Pericardium fibroblast (primary cell): ENCODE results near the gene CD37. TPM values are rescaled to one million over a fixed set of nuclear protein-coding genes. Genes with fewer than 3 reads are reported as not detected.

Experiments
- total RNA-seq: library from RNA; depleted of rRNA; stranded (reverse); fragments of >200 nt; gene quantifications from 2 replicates; pipeline ENCODE4 v1.2.3, GENCODE V29; 2015

The CD37 gene, protein sequence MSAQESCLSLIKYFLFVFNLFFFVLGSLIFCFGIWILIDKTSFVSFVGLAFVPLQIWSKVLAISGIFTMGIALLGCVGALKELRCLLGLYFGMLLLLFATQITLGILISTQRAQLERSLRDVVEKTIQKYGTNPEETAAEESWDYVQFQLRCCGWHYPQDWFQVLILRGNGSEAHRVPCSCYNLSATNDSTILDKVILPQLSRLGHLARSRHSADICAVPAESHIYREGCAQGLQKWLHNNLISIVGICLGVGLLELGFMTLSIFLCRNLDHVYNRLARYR
- not detected in 2 replicates for total RNA-seq

DNA sequence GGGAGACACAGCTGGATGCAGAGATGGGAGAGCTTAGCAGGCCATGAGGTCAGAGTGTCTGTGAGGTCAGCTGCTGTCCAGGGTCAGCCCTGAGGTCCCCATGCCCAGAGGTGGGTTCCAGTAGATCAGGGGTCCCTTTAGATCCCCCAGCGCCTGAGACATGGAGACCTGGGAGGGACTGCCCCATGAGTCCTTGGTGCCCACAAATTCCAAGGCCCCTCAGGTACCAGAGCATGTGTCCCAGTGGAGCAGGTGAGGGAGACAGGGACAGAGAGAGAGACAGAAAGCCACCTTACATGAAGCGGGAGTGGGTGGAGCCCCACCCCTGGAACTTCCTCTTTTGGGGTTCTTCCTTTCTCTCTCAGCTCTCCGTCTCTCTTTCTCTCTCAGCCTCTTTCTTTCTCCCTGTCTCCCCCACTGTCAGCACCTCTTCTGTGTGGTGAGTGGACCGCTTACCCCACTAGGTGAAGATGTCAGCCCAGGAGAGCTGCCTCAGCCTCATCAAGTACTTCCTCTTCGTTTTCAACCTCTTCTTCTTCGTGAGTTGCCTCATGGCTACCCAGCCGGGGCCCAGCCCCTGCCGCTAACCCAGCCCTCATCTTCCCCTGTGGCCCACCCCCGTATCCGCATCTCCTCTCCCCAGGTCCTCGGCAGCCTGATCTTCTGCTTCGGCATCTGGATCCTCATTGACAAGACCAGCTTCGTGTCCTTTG, at the start of gene CD37:
CD37 (plus strand) TSS at position 336 of the 713 bp plus-strand sequence; CDS start at position 471, 135 bp downstream.

DNA sequence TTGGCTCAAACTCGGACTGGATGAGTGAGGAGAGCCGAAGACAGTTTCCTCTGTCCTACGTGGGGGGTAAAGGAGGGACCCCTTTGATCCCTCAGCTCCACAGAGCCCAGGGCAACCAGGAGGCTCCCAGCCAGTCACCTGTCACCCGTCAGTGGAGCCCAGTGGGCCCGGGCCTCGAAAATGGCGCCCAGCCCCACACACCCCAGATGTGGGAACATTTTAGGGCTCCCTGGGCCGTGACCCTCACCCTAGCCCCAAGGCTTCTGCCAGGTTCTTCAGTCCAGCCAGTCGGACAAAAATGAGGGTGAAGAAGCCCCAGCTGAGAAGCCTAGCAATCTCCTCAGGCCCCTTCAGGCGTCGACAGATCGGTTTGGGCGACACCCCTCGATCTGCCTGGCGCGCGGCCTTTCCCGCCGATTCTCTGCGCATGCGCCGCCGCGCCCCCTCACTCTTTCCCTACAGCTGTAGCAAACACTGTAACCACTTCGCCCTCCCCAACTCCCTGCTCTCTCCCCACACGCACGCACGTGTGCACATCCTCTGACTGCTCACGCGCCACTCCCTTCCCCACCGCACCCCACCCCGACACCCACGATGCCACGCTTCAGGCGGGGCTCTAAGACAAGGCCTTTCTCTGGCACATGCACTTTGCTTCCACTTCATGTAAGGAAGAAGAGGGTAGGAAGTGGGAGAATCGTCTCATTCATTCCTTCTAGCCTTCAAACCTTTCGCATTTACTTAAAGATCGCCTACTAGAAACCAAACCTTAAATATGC, 10.2 kb upstream of the CD37 start, which contains the start of gene SLC6A16:
SLC6A16 (minus strand) TSS at position 391 of the 776 bp plus-strand sequence. CDS start 13,844 bp downstream, outside the sequence.

DNA sequence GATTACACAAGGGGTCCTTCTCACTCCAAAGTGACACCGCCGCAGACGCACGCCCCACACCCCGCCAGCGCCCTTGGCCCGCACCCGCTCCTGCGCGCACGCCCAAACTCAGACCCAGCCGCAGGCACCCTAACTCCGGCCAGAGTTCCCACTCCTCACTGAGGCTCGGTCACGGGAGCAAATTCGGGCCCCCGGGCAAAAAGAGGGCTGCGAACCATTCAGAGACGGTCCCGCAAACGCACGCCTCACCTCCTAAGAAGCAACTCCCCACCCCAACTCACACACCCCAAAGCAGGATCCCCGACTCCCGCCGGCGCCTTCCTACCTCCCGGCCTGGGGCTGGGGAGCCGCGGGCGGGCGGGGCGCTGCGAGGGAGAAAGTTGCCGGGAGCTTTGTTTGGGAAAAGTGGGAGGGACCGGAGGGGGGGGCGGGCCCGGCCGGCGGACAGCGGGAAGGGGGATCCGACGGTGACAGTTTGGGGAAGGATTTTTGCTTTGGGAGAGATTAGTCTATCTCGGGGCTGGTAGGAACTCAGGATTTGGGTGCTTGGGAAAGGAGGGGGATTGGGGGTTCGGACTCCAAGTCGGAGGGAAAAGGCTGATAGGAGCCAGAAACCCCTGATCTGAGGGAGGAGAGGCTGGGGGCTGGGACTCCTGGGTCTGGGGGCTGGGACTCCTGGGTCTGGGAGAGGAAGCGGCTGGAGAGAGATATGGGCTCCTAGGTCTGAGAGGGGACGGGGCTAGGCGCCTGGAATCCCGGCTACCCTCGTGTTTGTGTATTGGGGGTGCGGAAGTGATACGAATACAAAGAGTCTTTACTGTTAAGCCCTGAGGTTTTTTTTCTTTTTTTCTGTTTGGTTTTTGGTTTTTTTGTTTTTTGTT, 27.1 kb downstream of the CD37 start, which contains the start of gene TEAD2:
TEAD2 (minus strand) TSS at position 369 of the 881 bp plus-strand sequence. CDS start 2,341 bp downstream, outside the sequence.

DNA sequence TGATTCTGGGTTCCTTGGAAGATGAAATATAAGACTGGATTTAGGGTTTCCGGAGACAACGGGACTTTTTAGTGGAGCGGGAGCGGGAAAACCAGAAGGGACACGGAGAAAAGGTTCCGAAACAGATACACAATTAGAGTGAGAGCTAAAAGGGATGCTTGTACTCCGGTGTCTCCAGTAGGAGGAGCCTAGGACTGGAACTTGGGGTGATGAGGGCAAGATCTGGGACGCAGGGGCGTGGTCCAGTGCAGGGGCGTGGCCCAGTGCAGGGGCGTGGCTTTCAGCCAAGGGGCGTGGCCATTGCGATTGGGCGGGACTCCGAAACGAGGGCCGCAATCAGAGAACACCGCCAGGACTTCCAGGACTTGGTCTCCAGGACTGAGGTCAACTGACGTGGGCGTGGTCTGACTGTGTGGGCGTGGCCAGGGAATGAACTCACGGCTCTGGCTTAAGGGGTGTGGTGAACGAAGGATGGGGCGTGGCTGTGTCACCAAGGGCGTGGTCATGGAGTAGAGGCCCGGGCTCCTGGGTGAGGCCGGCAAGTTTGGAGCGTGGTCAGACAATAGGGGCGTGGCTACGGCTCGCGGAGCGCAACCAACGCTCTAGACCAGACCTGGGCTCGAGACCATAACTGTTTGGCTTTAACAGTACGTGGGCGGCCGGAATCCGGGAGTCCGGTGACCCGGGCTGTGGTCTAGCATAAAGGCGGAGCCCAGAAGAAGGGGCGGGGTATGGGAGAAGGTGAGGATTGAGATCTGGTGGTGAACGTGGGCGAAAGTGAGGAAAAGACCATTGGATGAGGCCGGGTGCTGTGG, 28.3 kb downstream of the CD37 start, which contains the start of gene DKKL1:
DKKL1 (plus strand) TSS at position 610 of the 815 bp plus-strand sequence; CDS start at position 732, 122 bp downstream.

DNA sequence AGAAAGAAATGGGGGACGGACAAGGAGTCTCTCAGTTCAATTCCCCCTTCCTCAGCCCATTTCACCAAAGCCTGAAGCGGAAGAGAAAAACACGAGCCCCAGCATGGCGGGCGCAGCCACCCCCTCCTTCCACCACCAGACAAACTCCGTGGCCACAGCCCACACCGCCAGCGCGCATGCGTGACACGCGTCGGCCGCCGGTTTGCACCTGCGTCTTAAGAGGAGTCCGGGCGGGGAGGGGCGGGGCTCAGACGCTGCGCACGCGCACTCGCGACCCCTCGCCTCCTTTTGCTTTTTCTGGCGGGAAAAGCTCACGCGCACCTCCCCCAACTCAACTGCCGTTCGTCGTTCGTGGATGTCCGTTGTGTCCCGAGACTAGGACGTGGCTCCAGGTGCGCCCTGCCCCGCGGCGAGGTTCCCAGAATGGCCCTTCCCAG, 52.7 kb downstream of the CD37 start, which contains the start of gene KASH5:
KASH5 (plus strand) TSS at position 314 of the 437 bp plus-strand sequence. CDS start 2,635 bp downstream, outside the sequence.

Other genes starting within 250 kb of the CD37 start
- 109 and 117 TPM in 2 replicates for gene SNRNP70, start 250.0 kb upstream of the CD37 start, total RNA-seq
- 9.8 and 12.3 TPM in 2 replicates for gene LIN7B, start 221.0 kb upstream of the CD37 start, total RNA-seq
- gene C19orf73, start 216.3 kb upstream of the CD37 start, total RNA-seq = 3.2 and 12.3 TPM in 2 replicates
- 2.8 TPM in 2 replicates for gene PPFIA3, start 215.9 kb upstream of the CD37 start, total RNA-seq
- 1.2 and 3.2 TPM in 2 replicates for gene HRC, start 180.0 kb upstream of the CD37 start, total RNA-seq
- gene TRPM4, start 177.6 kb upstream of the CD37 start, total RNA-seq = 15.2 and 27.5 TPM in 2 replicates
- 0.51 TPM in 1 of 2 replicates, not detected in the other for gene SLC6A16, start 10.2 kb upstream of the CD37 start, total RNA-seq
- gene TEAD2, start 27.0 kb downstream of the CD37 start, total RNA-seq = 33.3 and 35.7 TPM in 2 replicates
- 0.70 TPM in 1 of 2 replicates, not detected in the other for gene DKKL1, start 28.5 kb downstream of the CD37 start, total RNA-seq
- gene KASH5, start 52.8 kb downstream of the CD37 start, total RNA-seq = not detected in 2 replicates
- not detected in 2 replicates for gene PTH2, start 88.0 kb downstream of the CD37 start, total RNA-seq
- gene GFY, start 90.0 kb downstream of the CD37 start, total RNA-seq = not detected in 2 replicates
- not detected in 2 replicates for gene SLC17A7, start 106.1 kb downstream of the CD37 start, total RNA-seq
- 52.9 and 75.9 TPM in 2 replicates for gene PIH1D1, start 116.4 kb downstream of the CD37 start, total RNA-seq
- gene ALDH16A1, start 117.8 kb downstream of the CD37 start, total RNA-seq = 25.3 and 36.2 TPM in 2 replicates
- 2.6 and 3.3 TPM in 2 replicates for gene FLT3LG, start 138.8 kb downstream of the CD37 start, total RNA-seq
- 4,979 and 5,980 TPM in 2 replicates for gene RPL13A, start 152.2 kb downstream of the CD37 start, total RNA-seq
- gene RPS11, start 161.0 kb downstream of the CD37 start, total RNA-seq = 4,757 and 6,131 TPM in 2 replicates
- gene FCGRT, start 177.3 kb downstream of the CD37 start, total RNA-seq = 117 and 185 TPM in 2 replicates
- 161 and 237 TPM in 2 replicates for gene RCN3, start 192.6 kb downstream of the CD37 start, total RNA-seq
- 63.1 and 64.5 TPM in 2 replicates for gene NOSIP, start 245.2 kb downstream of the CD37 start, total RNA-seq
- 0.09 TPM in 1 of 2 replicates, not detected in the other for gene PRRG2, start 245.9 kb downstream of the CD37 start, total RNA-seq